Measurements from ENCODE around the gene TNFAIP8. TPM values are rescaled to one million over a fixed set of nuclear protein-coding genes. Genes with fewer than 3 reads are reported as not detected.
A peak's percentile ranks its signal among the peaks of the same experiment; 100 is the strongest.

TNFAIP8 gene
- total and polyA plus RNA-seq, 2 donors (not counting 1 experiment from before 2014, with no cell fraction given) = 67.3 to 109 TPM

DNA sequence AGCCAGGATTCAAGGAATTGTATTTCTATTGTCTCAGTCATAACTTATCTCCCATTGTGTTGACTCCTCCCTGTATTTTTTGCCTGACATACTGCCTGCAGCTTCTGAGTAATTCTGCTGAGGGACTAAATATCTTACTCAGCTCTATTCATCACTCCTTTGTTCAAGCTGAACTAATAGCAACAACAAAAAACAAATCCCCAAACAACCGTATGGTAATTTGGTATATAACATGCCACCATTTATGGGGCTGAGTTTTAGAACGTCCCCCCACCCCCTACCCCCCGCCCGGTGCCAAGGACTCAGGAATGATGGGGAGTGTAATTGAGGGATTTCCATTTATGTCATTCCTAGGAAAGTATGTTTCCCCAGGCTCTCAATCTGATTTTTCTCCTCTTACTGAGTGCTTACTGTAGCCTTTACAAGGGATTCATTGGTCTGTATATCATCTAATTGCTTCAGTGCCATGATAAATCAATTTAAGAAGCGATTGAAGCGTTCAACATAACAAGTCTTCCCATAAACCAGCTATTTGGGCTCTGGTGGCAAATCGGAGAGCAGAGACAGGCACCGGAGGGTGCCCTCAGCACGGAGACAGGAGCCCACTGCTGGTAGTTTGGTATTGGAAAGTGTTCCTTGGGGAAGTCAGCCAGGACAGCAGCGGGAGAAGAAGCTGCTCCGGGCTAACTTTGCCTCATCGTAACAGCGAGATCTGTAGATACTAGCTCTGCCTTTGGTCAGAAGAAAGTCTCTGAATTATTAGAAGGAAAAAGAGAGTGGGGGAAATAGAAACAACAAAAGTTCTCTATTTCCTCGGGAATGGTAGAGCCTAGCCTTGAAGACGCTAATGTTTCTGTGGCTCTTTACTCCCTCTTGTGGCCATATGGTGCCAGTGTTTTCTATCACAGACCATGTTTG lies 55.8 kb downstream of the TNFAIP8 start:
- H2AFZ ChIP-seq (ENCODE audit: insufficient read depth, low read depth, low read length, poor library complexity, severe bottlenecking) = peak overlapping the region; percentile 91
- H3K9ac ChIP-seq (ENCODE audit: low read length) = peak overlapping the region; percentile 69
- H3K9me3 Mint-ChIP-seq (ENCODE audit: insufficient read depth) = no peaks in the 10 kb centered on the region
- H3K4me3 Mint-ChIP-seq = peak overlapping the region; percentile 91
- TF ChIP-seq EZH2 (IDR thresholded peaks at IDR 0.05; ENCODE audit: borderline replicate concordance, insufficient read depth, low read depth, low read length, poor library complexity, severe bottlenecking) = no peak
- TF ChIP-seq, protein P1, sequence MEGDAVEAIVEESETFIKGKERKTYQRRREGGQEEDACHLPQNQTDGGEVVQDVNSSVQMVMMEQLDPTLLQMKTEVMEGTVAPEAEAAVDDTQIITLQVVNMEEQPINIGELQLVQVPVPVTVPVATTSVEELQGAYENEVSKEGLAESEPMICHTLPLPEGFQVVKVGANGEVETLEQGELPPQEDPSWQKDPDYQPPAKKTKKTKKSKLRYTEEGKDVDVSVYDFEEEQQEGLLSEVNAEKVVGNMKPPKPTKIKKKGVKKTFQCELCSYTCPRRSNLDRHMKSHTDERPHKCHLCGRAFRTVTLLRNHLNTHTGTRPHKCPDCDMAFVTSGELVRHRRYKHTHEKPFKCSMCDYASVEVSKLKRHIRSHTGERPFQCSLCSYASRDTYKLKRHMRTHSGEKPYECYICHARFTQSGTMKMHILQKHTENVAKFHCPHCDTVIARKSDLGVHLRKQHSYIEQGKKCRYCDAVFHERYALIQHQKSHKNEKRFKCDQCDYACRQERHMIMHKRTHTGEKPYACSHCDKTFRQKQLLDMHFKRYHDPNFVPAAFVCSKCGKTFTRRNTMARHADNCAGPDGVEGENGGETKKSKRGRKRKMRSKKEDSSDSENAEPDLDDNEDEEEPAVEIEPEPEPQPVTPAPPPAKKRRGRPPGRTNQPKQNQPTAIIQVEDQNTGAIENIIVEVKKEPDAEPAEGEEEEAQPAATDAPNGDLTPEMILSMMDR (IDR thresholded peaks at IDR 0.05) = peak; percentile 94
- H3K79me2 ChIP-seq (ENCODE audit: control insufficient read depth, insufficient read depth, low read length) = peaks cover 49% of the 10 kb centered on the region
- no peaks in the 10 kb centered on the region for H3K36me3 ChIP-seq (replicated peaks in 1 of 2; ENCODE audit: control extremely low read depth in 1 of 2, control insufficient read depth in 1 of 2, extremely low read depth in 1 of 2, insufficient read depth in 2 of 2, low read length in 1 of 2)
- no peaks in the 10 kb centered on the region for H3K27me3 ChIP-seq (replicated peaks in 1 of 4; ENCODE audit: control extremely low read depth in 1 of 4, control insufficient read depth in 3 of 4, insufficient read depth in 4 of 4, low read length in 3 of 4)
- intact Hi-C loops (cut with micrococcal nuclease) = loop anchor here (1.0 to 5.0 kb wide), 9 partner anchors 41 to 423 kb away; partner anchors contain the start of genes DTWD2 and HSD17B4
- peak overlapping the region; percentile 88 for H3K27ac Mint-ChIP-seq
- ChIA-PET POLR2A (interaction anchor here (1.1 to 1.4 kb wide), 3 partner anchors 138 to 191 kb away, joined by 3 to 5 read pairs (median 3); no protein-coding TSS in a partner anchor), CTCF (interaction anchor here (0.7 to 11.0 kb wide), 65 partner anchors 10 to 428 kb away, joined by 3 to 195 read pairs (median 5); partner anchors contain the start of genes DMXL1, DTWD2 and TNFAIP8)
- H3K27me3 Mint-ChIP-seq = no peaks in the 10 kb centered on the region
- H3K4me1 ChIP-seq (ENCODE audit: control insufficient read depth in 2 of 2, insufficient read depth in 2 of 2, low read length in 2 of 2) = peaks cover 62 to 65% of the 10 kb centered on the region in 2 donors
- H3K4me3 ChIP-seq (ENCODE audit: control extremely low read depth in 1 of 5, extremely low read depth in 1 of 5, insufficient read depth in 1 of 5, low read depth in 2 of 5, low read length in 4 of 5) = peak overlapping the region; percentile 50 to 79 (median 70)
- DNase-seq (peak; percentile 85), ATAC-seq (ENCODE audit: low read depth) (peak; percentile 74)
- H3K4me1 Mint-ChIP-seq = peaks cover 76% of the 10 kb centered on the region
- H4K20me1 ChIP-seq (ENCODE audit: control insufficient read depth, insufficient read depth, low read length, poor library complexity, severe bottlenecking) = no peaks in the 10 kb centered on the region
- H3K27ac ChIP-seq (ENCODE audit: low read length in 2 of 2) = peak overlapping the region; percentile 55 to 67
- whole genome bisulfite sequencing (ENCODE audit: insufficient coverage) = 4% methylated on average over 7 of the region's 15 CpGs
- H3K4me2 ChIP-seq (replicated peaks; ENCODE audit: low read depth, low read length, poor library complexity, severe bottlenecking) = peak overlapping the region; percentile 81
- no peaks in the 10 kb centered on the region for H3K9me3 ChIP-seq (ENCODE audit: control extremely low read depth in 1 of 3, control insufficient read depth in 2 of 3, insufficient read depth in 1 of 3, low read length in 2 of 3)
